Dendritic cell treated with granulocyte-macrophage colony-stimulating factor and Interleukin-4, amounts not matched to agents 40 ng/mL and 50 ng/mL, for 4 days (primary cell): ENCODE results near the gene TCF19.
"Not testable (repeated sequence)": the region's sequence is repeated elsewhere in the genome, so short reads cannot be mapped to it uniquely, and the experiment has no call there.

ENCODE experiments used
- H3K27ac Mint-ChIP-seq: one replicate; pipeline ENCODE4 v1.8.0; 2022; ENCODE audit warnings: mild to moderate bottlenecking, mixed read lengths
- H3K27me3 Mint-ChIP-seq: one replicate; pipeline ENCODE4 v1.8.0; 2022; ENCODE audit warnings: mild to moderate bottlenecking, mixed read lengths
- H3K36me3 Mint-ChIP-seq: one replicate; pipeline ENCODE4 v1.8.0; 2022; ENCODE audit warnings: low read depth, mixed read lengths
- H3K4me1 Mint-ChIP-seq: one replicate; pipeline ENCODE4 v1.8.0; 2022; ENCODE audit warnings: low read depth, mixed read lengths
- H3K4me3 Mint-ChIP-seq: one replicate; pipeline ENCODE4 v1.8.0; 2022; ENCODE audit warnings: mild to moderate bottlenecking, moderate library complexity, mixed read lengths
- H3K9me3 Mint-ChIP-seq: one replicate; pipeline ENCODE4 v1.8.0; 2022; ENCODE audit warnings: mixed read lengths
- intact Hi-C: fragments of 100-400 bp; cut with micrococcal nuclease; formaldehyde crosslinking; loops from one replicate; pipeline ENCODE4 v1.15.0; 2022

TCF19 gene

GRCh38 chr6:31192431-31193105 lies 34.2 kb downstream of the TCF19 start:
- H3K4me1 Mint-ChIP-seq = peaks cover 18% of the 10 kb centered on the region
- H3K36me3 Mint-ChIP-seq, H3K4me3 Mint-ChIP-seq, H3K27me3 Mint-ChIP-seq, H3K9me3 Mint-ChIP-seq, H3K27ac Mint-ChIP-seq: not testable (repeated sequence)
- intact Hi-C loops = loop anchor here (1.0 to 10.0 kb wide), 2 partner anchors 55 to 252 kb away; no protein-coding TSS in a partner anchor

GRCh38 chr6:31193206-31193605 lies 34.8 kb downstream of the TCF19 start:
- H3K36me3 Mint-ChIP-seq = peaks cover 12% of the 10 kb centered on the region
- no peak overlapping the region for H3K4me3 Mint-ChIP-seq
- peaks cover 18% of the 10 kb centered on the region for H3K4me1 Mint-ChIP-seq
- H3K27ac Mint-ChIP-seq = no peak overlapping the region
- H3K9me3 Mint-ChIP-seq = no peaks in the 10 kb centered on the region
- intact Hi-C loops = loop anchor here (10.0 kb wide), 1 partner anchor 252 kb away; no protein-coding TSS in a partner anchor
- H3K27me3 Mint-ChIP-seq = no peaks in the 10 kb centered on the region

GRCh38 chr6:31194061-31194834 lies 35.9 kb downstream of the TCF19 start:
- peaks cover 25% of the 10 kb centered on the region for H3K4me1 Mint-ChIP-seq
- intact Hi-C loops = loop anchor here (10.0 kb wide), 1 partner anchor 251 kb away; no protein-coding TSS in a partner anchor
- no peaks in the 10 kb centered on the region for H3K9me3 Mint-ChIP-seq
- no peak overlapping the region for H3K4me3 Mint-ChIP-seq
- H3K36me3 Mint-ChIP-seq = peaks cover 12% of the 10 kb centered on the region
- H3K27me3 Mint-ChIP-seq = no peaks in the 10 kb centered on the region
- no peak overlapping the region for H3K27ac Mint-ChIP-seq

- Mint-ChIP-seq H3K4me1 (peaks cover 36% of the 10 kb centered on the region), H3K36me3 (peaks cover 12% of the 10 kb centered on the region)
- not testable (repeated sequence) for H3K27me3 Mint-ChIP-seq, H3K9me3 Mint-ChIP-seq, H3K4me3 Mint-ChIP-seq, H3K27ac Mint-ChIP-seq
- intact Hi-C loops = loop anchor here (10.0 kb wide), 1 partner anchor 249 kb away; no protein-coding TSS in a partner anchor
Measured at GRCh38 chr6:31195308-31195979, 37.1 kb downstream of the TCF19 start.

GRCh38 chr6:31196251-31197022 lies 38.0 kb downstream of the TCF19 start:
- H3K4me3 Mint-ChIP-seq = peak overlapping the region; percentile 90
- H3K4me1 Mint-ChIP-seq = peaks cover 42% of the 10 kb centered on the region
- not testable (repeated sequence) for H3K9me3 Mint-ChIP-seq, H3K27me3 Mint-ChIP-seq
- H3K36me3 Mint-ChIP-seq = peaks cover 19% of the 10 kb centered on the region
- intact Hi-C loops = loop anchor here (1.0 to 10.0 kb wide), 2 partner anchors 171 to 248 kb away; no protein-coding TSS in a partner anchor
- H3K27ac Mint-ChIP-seq = peak overlapping the region; percentile 97

GRCh38 chr6:31197559-31198305 lies 39.3 kb downstream of the TCF19 start:
- Mint-ChIP-seq H3K36me3 (peaks cover 25% of the 10 kb centered on the region), H3K9me3 (peaks cover 9% of the 10 kb centered on the region), H3K4me1 (peaks cover 55% of the 10 kb centered on the region), H3K4me3 (peak overlapping the region; percentile 90), H3K27me3 (no peaks in the 10 kb centered on the region), H3K27ac (peak overlapping the region; percentile 97)
- intact Hi-C loops = loop anchor here (1.0 to 10.0 kb wide), 3 partner anchors 75 to 247 kb away; partner anchors contain the start of gene HLA-C

- not testable (repeated sequence) for H3K27me3 Mint-ChIP-seq, H3K9me3 Mint-ChIP-seq, H3K4me3 Mint-ChIP-seq
- Mint-ChIP-seq H3K4me1 (peaks cover 63% of the 10 kb centered on the region), H3K36me3 (peaks cover 25% of the 10 kb centered on the region), H3K27ac (peak overlapping the region; percentile 97)
- intact Hi-C loops = loop anchor here (10.0 kb wide), 1 partner anchor 246 kb away; no protein-coding TSS in a partner anchor
Measured at GRCh38 chr6:31199105-31199452, 40.7 kb downstream of the TCF19 start.

- intact Hi-C loops = no loop called here
- Mint-ChIP-seq H3K9me3 (peaks cover 9% of the 10 kb centered on the region), H3K4me1 (peaks cover 62% of the 10 kb centered on the region), H3K27me3 (no peaks in the 10 kb centered on the region), H3K27ac (peak overlapping the region; percentile 88), H3K36me3 (peaks cover 20% of the 10 kb centered on the region), H3K4me3 (no peak overlapping the region)
Measured at GRCh38 chr6:31202259-31203166, 44.1 kb downstream of the TCF19 start.

- Mint-ChIP-seq H3K36me3 (peaks cover 13% of the 10 kb centered on the region), H3K4me1 (peaks cover 70% of the 10 kb centered on the region), H3K27me3 (no peaks in the 10 kb centered on the region), H3K4me3 (peak overlapping the region; percentile 71), H3K9me3 (peaks cover 9% of the 10 kb centered on the region), H3K27ac (peak overlapping the region; percentile 88)
- intact Hi-C loops = no loop called here
Measured at GRCh38 chr6:31203345-31203979, 45.1 kb downstream of the TCF19 start.

GRCh38 chr6:31204751-31205145 lies 46.4 kb downstream of the TCF19 start:
- H3K27me3 Mint-ChIP-seq = no peaks in the 10 kb centered on the region
- peaks cover 64% of the 10 kb centered on the region for H3K4me1 Mint-ChIP-seq
- intact Hi-C loops = no loop called here
- peak overlapping the region; percentile 88 for H3K27ac Mint-ChIP-seq
- no peak overlapping the region for H3K4me3 Mint-ChIP-seq
- H3K9me3 Mint-ChIP-seq = peaks cover 9% of the 10 kb centered on the region
- H3K36me3 Mint-ChIP-seq = peaks cover 13% of the 10 kb centered on the region

GRCh38 chr6:31205638-31206037 lies 47.2 kb downstream of the TCF19 start:
- Mint-ChIP-seq H3K4me1 (peaks cover 64% of the 10 kb centered on the region), H3K27ac (peak overlapping the region; percentile 12), H3K4me3 (no peak overlapping the region), H3K36me3 (peaks cover 13% of the 10 kb centered on the region), H3K9me3 (peaks cover 8% of the 10 kb centered on the region), H3K27me3 (no peaks in the 10 kb centered on the region)
- intact Hi-C loops = no loop called here

GRCh38 chr6:31208506-31208905 lies 50.1 kb downstream of the TCF19 start:
- Mint-ChIP-seq H3K4me3 (no peak overlapping the region), H3K4me1 (peaks cover 38% of the 10 kb centered on the region), H3K27me3 (no peaks in the 10 kb centered on the region), H3K9me3 (no peaks in the 10 kb centered on the region), H3K27ac (no peak overlapping the region), H3K36me3 (no peaks in the 10 kb centered on the region)
- intact Hi-C loops = no loop called here
